Ishikawa (cell line): ENCODE data around the gene KYAT1.
"Not testable (repeated sequence)": the region's sequence is repeated elsewhere in the genome, so short reads cannot be mapped to it uniquely, and the experiment has no call there.

Experiments
- CEBPB ChIP-seq: IDR thresholded peaks from 2 replicates; pipeline ENCODE4 v1.6.1; 2012
- CREB1 ChIP-seq: IDR thresholded peaks from 2 replicates; pipeline ENCODE4 v1.6.1; 2012; ENCODE audit warnings: low read depth
- EGR1 ChIP-seq: IDR thresholded peaks from 2 replicates; pipeline ENCODE4 v1.6.1; 2012
- EP300 ChIP-seq: IDR thresholded peaks from 2 replicates; pipeline ENCODE4 v1.6.1; 2012; ENCODE audit warnings: borderline replicate concordance
- FOXM1 ChIP-seq: IDR thresholded peaks from 2 replicates; pipeline ENCODE4 v1.6.1; 2012; ENCODE audit warnings: low read depth, borderline replicate concordance
- NFIC ChIP-seq: IDR thresholded peaks from 2 replicates; pipeline ENCODE4 v1.6.1; 2012
- RAD21 ChIP-seq: IDR thresholded peaks from 2 replicates; pipeline ENCODE4 v1.6.1; 2012; ENCODE audit warnings: low read depth
- REST ChIP-seq: IDR thresholded peaks from 2 replicates; pipeline ENCODE4 v1.6.1; 2012; ENCODE audit warnings: low read depth, mild to moderate bottlenecking
- TAF1 ChIP-seq: IDR thresholded peaks from 2 replicates; pipeline ENCODE4 v1.6.1; 2012; ENCODE audit warnings: low read depth, mild to moderate bottlenecking
- TCF12 ChIP-seq: IDR thresholded peaks from 2 replicates; pipeline ENCODE4 v1.6.1; 2012; ENCODE audit warnings: low read depth
- YY1 ChIP-seq: IDR thresholded peaks from 2 replicates; pipeline ENCODE4 v1.6.1; 2012; ENCODE audit warnings: low read depth
- TF ChIP-seq, protein P1 (sequence below): IDR thresholded peaks from 2 replicates; pipeline ENCODE4 v1.6.1; 2012

DNA sequence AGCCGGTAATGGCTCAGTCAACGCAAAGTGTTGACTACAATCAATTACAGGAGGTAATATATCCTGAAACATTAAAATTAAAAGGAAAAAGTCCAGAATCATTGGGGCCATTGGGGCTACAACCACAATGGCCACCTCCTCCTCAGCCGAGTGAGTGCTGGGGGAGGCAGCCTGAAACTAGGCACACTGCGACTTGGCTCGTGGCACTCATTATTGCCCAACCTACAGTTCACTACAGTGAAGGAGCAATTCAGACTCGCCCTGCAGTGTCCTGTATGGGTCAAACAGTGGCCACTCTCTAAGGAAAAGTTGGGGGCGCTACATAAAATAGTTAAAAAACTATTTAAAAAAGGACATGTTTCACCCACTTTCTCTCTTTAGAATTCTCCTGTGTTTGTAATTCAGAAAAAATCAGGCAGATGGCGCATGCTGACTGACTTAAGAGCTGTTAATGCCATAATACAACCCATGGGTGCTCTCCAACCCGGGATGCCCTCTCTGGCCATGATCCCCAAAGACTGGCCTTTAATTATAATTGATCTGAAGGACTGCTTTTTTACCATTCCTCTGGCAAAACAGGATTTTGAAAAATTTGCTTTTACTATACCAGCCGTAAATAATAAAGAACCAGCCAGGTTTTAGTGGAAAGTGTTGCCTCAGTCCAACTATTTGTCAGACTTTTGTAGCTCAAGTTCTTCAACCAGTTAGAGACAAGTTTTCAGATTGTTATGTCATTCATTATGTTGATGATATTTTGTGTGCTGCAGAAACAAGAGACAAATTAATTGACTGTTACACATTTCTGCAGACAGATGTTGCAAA lies 29.8 kb downstream of the KYAT1 start:
- TF ChIP-seq TAF1, CREB1, FOXM1, NFIC, YY1, EP300, CEBPB, REST, EGR1, TCF12: not testable (repeated sequence)
- TF ChIP-seq, protein P1, sequence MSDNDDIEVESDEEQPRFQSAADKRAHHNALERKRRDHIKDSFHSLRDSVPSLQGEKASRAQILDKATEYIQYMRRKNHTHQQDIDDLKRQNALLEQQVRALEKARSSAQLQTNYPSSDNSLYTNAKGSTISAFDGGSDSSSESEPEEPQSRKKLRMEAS: not testable (repeated sequence)
- peak; percentile 82 for TF ChIP-seq RAD21
